ENCODE measurements around the gene ESYT1.

Gene ESYT1

GRCh38 chr12:56157201-56158028 is 29.3 kb downstream of the ESYT1 start:
- DNase-seq, result peak; percentile 46

GRCh38 chr12:56158029-56158925 is 30.2 kb downstream of the ESYT1 start, which contains the start of gene MYL6:
Gene MYL6, plus strand, starts transcription at chr12:56158359. Its CDS starts 43 bp downstream, at chr12:56158402.
- peak; percentile 79 to 92 for DNase-seq

DNA sequence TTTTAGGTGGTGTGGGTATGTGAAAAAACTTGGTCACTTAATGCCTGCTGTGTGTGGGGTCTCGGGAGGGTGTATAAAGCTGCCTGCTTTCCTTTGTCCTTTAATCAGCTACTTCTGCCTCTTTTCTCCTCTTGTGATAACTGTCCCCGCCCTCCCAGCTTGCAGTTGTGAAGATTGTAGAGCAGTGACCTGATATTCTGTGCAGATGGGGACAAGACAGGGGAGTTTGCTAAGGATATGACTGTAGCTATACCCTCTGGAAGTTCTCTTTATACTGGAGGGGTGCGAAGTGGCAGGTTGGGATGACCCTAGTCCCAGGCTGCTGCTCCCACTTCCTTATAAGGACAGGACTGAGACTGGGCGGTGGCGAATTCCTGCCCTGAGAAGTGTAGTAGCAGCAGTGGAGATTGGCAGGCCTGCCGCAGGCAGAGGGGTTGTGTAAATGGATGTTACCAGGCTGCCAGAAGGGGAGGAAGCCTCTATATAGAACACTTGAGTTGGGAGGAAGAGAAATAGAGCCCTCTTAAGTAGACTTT is 30.9 kb downstream of the ESYT1 start:
- no peak for DNase-seq

- DNase-seq, result no peak
These were observed 31.6 kb downstream of the ESYT1 start for GRCh38 chr12:56159482-56160192.

DNA sequence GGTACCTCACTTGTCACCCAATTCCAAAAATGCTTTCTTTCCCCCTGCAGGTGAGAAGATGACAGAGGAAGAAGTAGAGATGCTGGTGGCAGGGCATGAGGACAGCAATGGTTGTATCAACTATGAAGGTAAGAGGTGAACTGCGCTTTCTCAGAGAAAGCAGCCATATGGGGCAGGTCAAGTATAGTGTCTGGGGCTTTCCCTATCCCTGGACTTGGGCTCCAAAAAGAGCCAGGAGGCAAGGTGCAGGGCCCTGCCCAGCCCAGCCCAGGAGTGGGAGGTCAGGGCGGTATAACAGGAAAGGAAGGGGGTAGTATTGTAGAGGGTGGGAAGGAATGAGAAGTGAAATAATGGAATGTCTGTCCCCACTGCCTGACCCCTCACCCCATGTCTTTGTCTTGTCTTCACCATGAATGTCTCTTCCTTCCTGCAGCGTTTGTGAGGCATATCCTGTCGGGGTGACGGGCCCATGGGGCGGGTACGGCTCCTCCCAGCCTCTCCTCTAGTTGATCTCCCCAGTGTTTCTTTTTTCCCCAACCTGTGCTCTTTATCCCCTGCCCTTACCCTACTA is 32.2 kb downstream of the ESYT1 start:
- peak; percentile 50 to 59 for DNase-seq

DNA sequence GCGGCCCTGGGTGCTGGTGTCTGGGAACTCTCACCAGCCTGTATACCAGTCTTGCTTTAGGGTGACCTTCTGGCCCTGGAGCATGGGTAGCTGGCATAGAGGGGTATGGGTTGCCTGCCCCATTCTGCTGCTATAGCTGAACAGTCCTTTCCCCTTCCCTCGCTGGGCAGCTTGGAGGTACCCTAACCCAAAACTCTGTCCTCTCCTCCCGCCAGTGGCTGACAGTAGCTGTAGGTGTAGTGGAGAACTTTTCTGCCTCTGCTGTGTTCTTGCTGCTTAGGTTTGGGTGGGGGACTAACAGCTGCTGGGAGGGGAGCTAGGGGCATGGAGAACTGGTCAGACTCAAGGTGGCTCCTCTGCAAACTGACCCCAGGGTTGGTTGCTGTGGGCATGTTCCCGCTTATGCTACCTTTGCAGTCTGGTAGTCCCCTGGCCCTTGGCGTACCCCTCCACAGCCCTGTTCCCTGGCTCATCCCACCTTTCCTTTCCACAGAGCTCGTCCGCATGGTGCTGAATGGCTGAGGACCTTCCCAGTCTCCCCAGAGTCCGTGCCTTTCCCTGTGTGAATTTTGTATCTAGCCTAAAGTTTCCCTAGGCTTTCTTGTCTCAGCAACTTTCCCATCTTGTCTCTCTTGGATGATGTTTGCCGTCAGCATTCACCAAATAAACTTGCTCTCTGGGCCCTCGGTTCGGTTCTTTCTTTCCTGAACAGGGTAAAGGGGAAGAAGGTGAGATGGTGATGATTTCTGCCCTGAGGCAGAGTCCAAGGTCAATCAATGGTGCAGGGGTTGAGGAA is 33.0 kb downstream of the ESYT1 start:
- no peak for DNase-seq

GRCh38 chr12:56161690-56162351 is 33.8 kb downstream of the ESYT1 start:
- no peak for DNase-seq

- DNase-seq, result no peak
These were observed 34.6 kb downstream of the ESYT1 start for GRCh38 chr12:56162468-56163290.

DNA sequence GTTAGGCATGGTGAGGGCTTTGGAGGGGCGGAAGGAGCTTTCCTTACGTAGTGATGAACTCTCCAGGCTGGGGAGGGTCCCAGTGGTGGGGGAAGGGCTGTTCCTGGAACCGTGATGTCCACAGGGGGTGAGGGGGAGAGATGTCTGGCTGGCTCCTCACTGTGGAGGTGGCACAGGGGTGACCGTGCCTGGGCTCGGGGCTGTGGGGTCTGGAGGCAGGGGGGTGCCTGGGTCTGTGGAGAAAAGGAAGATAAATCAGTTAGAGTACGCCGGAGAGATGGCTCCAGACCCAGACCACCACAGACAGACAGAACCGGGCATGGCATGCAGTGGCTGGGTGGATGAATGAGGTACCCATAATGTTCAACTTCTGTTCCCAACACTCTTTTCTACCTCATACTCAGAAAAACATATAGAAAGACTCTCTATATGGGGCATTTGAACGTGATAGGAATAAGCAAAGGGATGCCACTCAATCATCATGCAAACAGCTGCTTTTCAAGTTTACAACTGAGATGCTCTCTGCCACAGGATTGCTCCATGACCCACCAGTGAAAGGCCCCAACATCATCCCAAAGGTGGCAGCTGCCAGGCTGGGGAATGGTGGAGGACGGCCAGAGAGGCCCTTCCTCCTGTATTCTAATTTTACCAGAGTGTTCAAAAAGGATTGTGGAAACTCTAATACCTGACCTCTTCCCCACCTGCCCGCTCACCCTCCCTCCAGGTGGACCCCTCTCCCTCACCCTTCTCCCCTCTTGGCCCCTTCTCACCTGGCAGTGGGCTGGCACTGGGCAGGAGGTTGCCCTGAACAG is 35.7 kb downstream of the ESYT1 start:
- no peak for DNase-seq

DNA sequence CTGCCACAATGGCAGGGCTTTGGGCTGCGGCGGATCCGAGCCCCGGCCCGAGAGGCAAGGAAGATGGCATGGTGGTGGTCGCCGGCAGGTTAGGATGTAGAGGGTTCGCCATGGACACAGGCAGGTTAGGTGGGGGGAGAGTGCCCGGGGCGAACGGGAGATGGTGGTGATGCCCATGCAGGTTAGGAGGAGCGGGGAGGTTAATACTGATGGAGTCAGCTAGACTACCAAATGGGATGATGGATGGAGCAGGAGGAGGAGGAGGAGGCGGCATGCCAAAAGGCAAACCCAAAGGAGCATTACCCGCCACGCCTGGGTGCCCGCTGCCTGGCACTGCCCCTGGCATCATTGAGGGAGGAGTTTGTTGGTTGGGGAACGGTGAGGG is 36.3 kb downstream of the ESYT1 start:
- DNase-seq, result no peak

- no peak for DNase-seq
These were observed 37.3 kb downstream of the ESYT1 start for GRCh38 chr12:56165369-56165768.

DNA sequence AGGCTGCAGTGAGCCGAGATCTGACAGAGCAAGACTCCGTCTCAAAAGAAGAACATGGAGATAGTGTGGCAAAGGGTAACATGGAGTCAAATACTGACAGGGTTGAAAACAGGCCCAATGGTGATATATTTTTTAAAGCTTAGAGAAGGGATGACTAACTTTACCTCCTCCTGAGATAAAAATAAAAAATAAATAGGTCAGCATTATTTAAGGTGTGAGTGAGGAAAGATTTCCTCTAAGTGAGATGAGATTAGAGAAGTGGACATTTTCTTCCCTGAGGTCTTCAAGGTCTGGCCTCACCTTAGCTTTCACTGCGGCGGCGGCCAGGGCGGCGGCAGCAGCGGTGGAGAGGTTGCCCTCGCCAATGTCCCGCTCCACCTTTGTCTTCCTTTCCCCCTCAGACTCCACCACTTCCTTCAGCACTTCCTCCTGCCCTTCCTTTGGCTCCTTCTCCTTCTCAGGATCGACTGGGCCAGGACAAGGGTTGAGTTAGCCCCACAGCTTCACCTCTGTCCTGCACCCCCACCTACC is 41.2 kb downstream of the ESYT1 start:
- DNase-seq, result no peak

- DNase-seq, result no peak
These were observed 44.8 kb downstream of the ESYT1 start for GRCh38 chr12:56172839-56173238.

- DNase-seq, result no peak
These were observed 50.3 kb downstream of the ESYT1 start for GRCh38 chr12:56178347-56178746.

DNA sequence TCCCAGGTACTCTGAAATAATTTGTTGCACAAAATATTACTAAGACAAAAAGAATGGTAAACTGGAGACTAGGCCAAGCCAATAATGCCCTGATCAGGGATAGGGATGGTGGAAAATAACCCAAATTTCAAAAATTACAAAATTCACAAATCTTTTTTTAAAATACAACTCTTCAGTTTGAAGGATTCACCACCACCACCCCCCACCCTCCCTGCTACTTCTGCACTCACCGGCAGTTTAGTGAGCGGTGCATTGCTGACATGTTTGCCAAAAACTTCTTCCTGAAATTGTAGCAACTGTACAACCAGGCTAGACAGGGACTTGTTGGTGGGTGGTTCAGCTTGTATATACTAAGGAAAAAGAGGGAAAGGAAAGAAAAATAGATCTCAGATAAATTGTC is 58.9 kb downstream of the ESYT1 start:
- DNase-seq, result no peak

DNA sequence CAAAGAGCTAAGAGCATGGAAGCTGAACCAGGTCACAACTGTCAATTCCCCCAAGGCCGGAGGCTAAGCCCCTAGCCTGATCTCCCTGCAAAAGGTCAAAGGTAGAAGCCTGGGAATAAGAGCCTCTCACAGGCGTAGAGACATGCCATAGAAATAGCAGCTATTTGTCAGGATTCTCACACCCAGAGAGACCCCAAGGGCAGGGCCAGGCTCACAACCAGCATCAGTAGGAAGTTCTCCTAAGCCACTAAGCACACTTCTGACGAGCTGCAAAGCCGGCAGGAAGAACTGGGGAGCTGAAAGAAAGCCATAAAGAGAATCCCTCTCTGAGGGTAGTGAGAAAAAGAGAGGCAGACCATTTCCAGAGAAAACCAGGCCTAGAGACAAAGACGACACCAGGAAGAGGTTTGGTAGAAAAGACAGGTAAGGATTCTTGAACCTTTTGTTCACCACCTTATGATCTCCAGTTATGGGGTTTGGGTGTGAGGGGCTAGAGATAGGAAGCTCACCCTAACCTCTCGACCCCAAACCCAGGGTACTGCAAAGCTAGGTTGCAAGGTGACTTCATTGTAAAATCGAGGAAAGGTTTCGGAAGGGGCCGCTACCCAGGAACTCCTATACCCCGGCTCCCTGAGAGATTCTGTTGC is 60.2 kb downstream of the ESYT1 start:
- DNase-seq, result no peak

- DNase-seq, result peak in 1 of 2 experiments; percentile 1
These were observed 60.7 kb downstream of the ESYT1 start for GRCh38 chr12:56188778-56189098.

- peak; percentile 78 to 83 for DNase-seq
These were observed 61.2 kb downstream of the ESYT1 start, which contains the start of gene SMARCC2 for GRCh38 chr12:56189099-56189917. Gene SMARCC2, minus strand, starts transcription at chr12:56189483. Its CDS starts 22 bp downstream, at chr12:56189461.

Data from stimulated activated CD4-positive, alpha-beta T cell treated with anti-CD3 and anti-CD28 coated beads, Interleukin-4, amount 100 ng/mL, for 4 hours (primary cell).